CMK (cell line): ENCODE measurements around the gene PRORP.
"Not testable (repeated sequence)": the region's sequence is repeated elsewhere in the genome, so short reads cannot be mapped to it uniquely, and the experiment has no call there.

Source experiments
- DNase-seq: peaks from one replicate; pipeline ENCODE4 v3.0.0-alpha.2; 2010; ENCODE audit warnings: low read depth

The PRORP gene

DNA sequence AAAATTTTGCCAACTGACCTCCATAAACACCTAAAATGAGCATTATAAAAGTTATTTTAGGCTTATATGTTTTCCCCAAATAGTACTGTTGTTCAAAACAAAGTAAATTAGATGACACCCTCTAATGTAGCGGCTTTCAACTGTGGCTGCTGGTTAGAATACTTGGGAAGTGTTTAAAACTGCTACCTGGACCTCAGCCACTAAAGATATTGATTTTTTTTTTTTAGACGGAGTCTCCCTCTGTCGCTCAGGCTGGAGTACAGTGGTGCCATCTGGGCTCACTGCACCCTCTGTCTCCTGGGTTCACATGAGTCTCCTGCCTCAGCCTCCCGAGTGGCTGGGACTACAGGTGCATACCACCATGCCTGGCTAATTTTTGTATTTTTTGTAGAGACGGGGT, 16.2 kb downstream of the PRORP start:
- no peak for DNase-seq

- DNase-seq, result no peak
These were observed 18.6 kb downstream of the PRORP start for GRCh38 chr14:35140718-35141581.

DNA sequence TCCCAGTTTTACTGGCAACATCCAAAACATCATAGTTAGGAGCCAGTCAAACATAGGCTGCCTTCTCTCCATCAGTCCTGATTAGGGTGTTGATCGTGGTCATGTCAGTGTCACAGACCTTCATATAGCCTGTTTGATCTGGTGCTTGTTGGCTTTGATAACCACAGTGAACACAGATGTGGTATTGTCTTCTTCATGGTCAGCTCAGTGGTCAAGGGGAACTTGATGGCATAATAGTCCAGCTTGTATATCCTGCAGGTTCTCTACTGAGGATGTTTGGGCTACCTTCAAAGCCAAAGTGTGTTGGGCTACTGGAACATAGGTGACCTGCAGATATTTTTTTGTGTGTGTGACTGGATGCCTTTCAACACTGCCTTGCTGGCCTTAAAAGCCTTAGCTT, 21.7 kb downstream of the PRORP start:
- no peak for DNase-seq

GRCh38 chr14:35146711-35147149, 24.4 kb downstream of the PRORP start:
- DNase-seq, result no peak

DNA sequence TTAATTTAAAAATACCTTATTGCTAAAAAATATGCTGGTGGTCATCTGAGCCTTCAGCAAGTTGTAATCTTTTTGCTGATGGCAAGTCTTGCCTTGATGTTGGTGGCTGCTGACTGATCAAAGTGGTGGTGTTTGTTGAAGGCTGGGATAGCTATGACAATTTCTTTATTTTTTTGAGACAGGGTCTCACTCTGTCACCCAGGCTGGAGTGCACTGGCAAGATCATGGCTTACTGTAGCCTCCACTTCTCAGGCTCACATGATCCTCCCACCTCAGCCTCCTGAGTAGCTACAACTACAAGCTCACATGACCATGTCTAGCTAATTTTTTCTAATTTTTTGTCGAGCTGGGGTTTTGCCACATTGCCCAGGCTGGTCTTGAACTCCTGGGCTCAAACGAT, 24.8 kb downstream of the PRORP start:
- no peak for DNase-seq

- DNase-seq, result no peak
These were observed 25.4 kb downstream of the PRORP start for GRCh38 chr14:35147711-35148110.

- DNase-seq, result no peak
These were observed 26.9 kb downstream of the PRORP start for GRCh38 chr14:35149239-35149638.

DNA sequence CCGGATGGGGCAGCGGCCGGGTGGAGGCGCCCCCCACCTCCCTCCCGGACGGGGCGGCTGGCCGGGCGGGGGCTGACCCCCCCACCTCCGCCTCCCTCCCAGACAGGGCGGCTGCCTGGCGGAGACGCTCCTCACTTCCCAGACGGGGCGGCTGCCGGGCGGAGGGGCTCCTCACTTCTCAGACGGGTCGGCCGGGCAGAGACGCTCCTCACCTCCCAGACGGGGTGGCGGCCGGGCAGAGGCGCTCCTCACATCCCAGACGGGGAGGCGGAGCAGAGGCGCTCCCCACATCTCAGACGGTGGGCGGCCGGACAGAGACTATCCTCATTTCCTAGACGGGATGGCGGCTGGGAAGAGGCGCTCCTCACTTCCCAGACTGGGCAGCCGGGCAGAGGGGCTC, 30.2 kb downstream of the PRORP start:
- not testable (repeated sequence) for DNase-seq

DNA sequence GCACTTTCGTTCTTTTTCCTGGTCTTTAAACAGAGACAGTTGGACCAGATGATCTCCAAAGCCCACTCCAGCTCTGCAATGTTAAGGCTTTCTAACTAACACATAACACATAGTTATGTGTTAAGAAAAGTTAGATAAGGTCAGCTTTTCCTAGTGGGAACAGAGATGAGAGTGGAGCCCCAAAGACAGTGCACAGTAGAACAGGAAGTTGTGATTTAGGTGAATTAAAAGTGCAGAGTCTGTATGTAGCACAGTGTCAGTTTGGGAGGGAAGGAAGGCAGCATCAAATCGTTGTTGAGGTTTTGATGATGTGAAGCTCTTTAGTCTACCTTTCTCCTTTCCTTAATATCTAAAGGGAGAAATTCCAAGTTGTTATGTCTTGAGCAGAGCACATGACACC, 31.7 kb downstream of the PRORP start:
- no peak for DNase-seq

GRCh38 chr14:35155962-35156361, 33.6 kb downstream of the PRORP start:
- no peak for DNase-seq

DNA sequence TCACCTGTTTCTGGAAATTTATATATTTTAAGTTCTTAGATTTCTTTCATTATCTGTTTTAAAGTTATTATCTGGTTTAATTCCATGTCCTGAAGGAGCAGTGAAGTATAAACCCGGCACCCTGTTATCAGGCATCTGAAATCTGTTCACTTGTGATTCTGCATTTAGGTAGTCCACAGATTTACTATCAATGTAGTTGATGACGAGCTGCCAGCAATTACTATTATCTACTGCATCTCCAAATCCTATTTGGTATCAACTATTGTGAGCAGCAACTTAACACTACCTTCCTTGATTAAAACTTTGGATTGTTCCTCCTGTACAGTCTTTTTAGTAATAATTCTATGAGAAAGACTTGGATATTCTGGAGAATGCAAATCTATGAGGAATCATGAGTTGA, 36.1 kb downstream of the PRORP start:
- no peak for DNase-seq

DNA sequence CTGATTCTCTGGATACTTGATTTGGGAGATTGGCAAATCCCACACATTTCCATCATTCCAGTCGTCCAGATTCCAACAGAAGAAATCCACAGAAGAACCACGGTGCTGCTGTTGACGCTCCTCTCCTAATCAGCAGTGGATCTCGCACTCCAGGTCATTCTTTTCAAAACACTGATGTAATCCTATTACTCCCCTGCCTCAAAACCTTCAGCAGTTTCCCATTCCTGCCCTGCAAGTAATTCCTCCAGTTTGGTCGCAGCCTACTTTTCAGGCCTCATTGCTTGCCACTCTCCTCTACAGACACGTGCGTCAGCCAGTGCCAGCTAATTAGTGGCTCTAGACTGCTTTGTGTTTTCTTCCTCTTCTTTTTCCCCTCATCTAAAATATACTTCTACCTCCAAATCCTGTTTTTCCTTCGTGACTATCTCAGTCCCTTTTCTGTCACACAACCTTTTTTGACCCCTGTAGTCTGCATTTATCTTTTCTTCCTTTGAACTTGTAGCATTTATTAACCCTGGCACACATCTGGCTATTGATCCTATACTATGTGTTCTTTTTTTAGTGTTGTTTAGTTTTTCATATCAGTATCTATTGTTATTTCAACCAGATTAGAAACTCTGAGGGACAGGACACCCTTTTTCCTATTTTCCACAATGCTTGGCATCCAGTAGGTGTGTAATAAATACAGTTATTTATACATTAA, 36.8 kb downstream of the PRORP start:
- no peak for DNase-seq

DNA sequence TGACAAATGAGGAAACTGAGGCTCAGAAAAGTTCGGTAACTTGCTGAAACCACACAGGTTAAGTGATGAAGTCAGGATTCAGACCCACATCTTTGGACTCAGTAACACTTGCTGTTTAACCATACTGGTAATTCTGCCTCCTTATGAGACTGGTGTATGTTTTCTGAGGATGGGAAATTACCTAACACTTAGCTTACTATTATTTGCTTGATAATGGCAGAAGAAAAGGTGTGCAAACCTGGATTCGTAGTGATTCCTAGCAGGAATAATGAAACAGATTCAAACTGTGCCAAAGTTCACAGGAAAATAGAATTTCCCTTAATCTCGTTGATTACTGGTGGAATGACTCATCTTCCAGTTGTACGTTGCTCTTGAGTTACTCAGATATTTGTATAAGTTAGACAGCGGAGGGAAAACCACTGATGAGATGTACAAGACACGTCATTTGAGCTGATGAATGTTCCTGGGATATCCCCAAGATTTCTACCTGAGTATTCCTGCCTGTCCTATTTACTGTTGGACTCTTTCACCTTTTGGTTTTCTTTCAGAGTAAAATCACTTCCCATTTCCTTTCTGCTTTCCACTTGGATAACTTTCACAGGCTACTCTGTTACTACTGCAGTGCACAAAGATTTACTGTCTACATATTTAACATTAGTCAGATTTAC, 37.5 kb downstream of the PRORP start:
- DNase-seq, result no peak

DNA sequence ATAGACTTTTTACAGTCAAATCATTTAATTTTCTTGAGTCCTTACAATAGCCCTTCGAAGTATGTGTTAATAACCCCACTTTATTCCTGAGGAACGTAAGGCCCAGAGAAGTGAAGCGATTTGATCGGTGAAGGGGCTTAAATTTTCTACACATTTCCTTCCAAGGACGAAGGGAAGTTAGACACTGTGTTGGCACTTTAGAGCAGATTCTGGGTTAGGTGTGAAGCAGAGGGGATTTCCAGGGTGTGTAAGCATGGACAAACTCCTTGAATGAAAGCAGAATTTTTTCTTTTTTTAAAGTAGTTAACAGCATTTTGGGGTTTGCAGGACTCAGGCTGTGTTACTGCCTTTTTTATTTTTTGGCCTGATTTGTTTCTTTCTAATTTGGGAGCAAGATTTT, 38.9 kb downstream of the PRORP start:
- DNase-seq, result no peak

DNA sequence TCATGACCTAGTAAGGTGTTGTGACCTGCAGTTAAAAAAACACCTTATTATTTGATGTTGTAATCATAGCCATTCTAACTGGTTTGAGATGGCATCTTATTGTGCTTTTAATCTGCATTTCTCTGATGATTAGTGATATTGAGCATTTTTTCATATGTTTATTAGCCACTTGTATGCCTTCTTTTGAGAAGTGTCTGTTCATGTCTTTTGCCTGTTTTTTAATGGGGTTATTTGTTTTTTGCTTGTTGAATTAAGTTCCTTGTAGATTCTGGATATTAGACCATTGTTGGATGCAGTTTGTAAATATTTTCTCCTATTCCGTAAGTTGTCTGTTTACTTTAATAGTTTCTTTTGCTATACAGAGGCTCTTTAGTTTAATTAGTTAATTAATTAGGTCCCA, 41.0 kb downstream of the PRORP start:
- no peak for DNase-seq

DNA sequence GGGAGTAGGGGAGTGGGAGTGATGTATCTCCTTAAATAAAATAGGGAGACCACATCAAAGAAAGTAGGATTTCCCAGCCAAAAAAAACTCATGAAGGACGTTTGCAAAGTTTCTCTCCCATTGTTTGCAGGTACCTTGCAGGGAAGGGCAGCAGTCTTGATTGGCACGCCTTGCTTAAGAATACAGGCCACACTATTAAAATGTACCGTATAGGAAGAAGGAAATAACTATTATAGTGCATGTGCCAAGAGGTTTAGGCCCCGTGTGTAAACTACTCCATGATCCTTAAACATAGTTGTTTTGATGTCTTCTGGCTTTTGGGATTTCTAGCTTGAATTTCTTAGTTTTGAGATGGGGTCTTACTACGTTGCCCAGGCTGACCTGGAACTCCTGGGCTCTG, 42.5 kb downstream of the PRORP start:
- no peak for DNase-seq

GRCh38 chr14:35167496-35167895, 45.1 kb downstream of the PRORP start:
- no peak for DNase-seq
